Adipocyte (in vitro differentiated cells): Measurements from ENCODE around the gene MCTP1.
A peak's percentile ranks its signal among the peaks of the same experiment; 100 is the strongest.

Source experiments
- DNase-seq: peaks from one replicate; pipeline ENCODE4 v3.0.0-alpha.2; 2015; ENCODE audit warnings: low read depth
- H3K27me3 ChIP-seq: replicated peaks from 2 replicates; pipeline ENCODE4 v1.7.0; 2013; ENCODE audit warnings: mild to moderate bottlenecking, low read length, moderate library complexity; ENCODE audit not compliant: control insufficient read depth, insufficient read depth
- H3K36me3 ChIP-seq: 2 replicates; pipeline ENCODE4 v1.7.0; 2013; ENCODE audit warnings: low read length, mild to moderate bottlenecking, moderate library complexity; ENCODE audit not compliant: control insufficient read depth, insufficient read depth, severe bottlenecking
- H3K4me1 ChIP-seq: 2 replicates; pipeline ENCODE4 v1.7.0; 2013; ENCODE audit warnings: mild to moderate bottlenecking, low read length, moderate library complexity; ENCODE audit not compliant: control insufficient read depth, insufficient read depth
- H3K4me3 ChIP-seq: 2 replicates; pipeline ENCODE4 v1.7.0; 2013; ENCODE audit warnings: mild to moderate bottlenecking, low read length, moderate library complexity
- H3K9ac ChIP-seq: 2 replicates; pipeline ENCODE4 v1.7.0; 2013; ENCODE audit warnings: mild to moderate bottlenecking, low read length, moderate library complexity
- H3K9me3 ChIP-seq: 2 replicates; pipeline ENCODE4 v1.7.0; 2013; ENCODE audit warnings: mild to moderate bottlenecking, low read length, moderate library complexity; ENCODE audit not compliant: control insufficient read depth

The MCTP1 gene

GRCh38 chr5:95283022-95283615, 1.8 kb downstream of the MCTP1 start:
- H3K9ac ChIP-seq = no peak overlapping the region
- no peak for DNase-seq
- peaks cover 10% of the 10 kb centered on the region for H3K4me1 ChIP-seq
- H3K36me3 ChIP-seq = no peaks in the 10 kb centered on the region
- H3K9me3 ChIP-seq = no peaks in the 10 kb centered on the region
- no peak overlapping the region for H3K4me3 ChIP-seq
- peaks cover 63% of the 10 kb centered on the region for H3K27me3 ChIP-seq

- Histone ChIP-seq H3K4me3 (no peak overlapping the region), H3K9ac (no peak overlapping the region), H3K27me3 (peaks cover 66% of the 10 kb centered on the region), H3K4me1 (peaks cover 10% of the 10 kb centered on the region), H3K9me3 (no peaks in the 10 kb centered on the region), H3K36me3 (no peaks in the 10 kb centered on the region)
- peak; percentile 9 for DNase-seq
Measured at GRCh38 chr5:95281226-95281625, 3.7 kb downstream of the MCTP1 start.

GRCh38 chr5:95280401-95281095, 4.3 kb downstream of the MCTP1 start:
- Histone ChIP-seq H3K9me3 (no peaks in the 10 kb centered on the region), H3K4me3 (no peak overlapping the region), H3K27me3 (peaks cover 59% of the 10 kb centered on the region), H3K9ac (no peak overlapping the region), H3K36me3 (no peaks in the 10 kb centered on the region), H3K4me1 (peaks cover 9% of the 10 kb centered on the region)
- DNase-seq = no peak

- no peaks in the 10 kb centered on the region for H3K4me1 ChIP-seq
- no peak overlapping the region for H3K4me3 ChIP-seq
- H3K36me3 ChIP-seq = no peaks in the 10 kb centered on the region
- H3K9ac ChIP-seq = no peak overlapping the region
- no peak for DNase-seq
- no peaks in the 10 kb centered on the region for H3K9me3 ChIP-seq
- H3K27me3 ChIP-seq = peaks cover 35% of the 10 kb centered on the region
Measured at GRCh38 chr5:95274011-95274410, 10.9 kb downstream of the MCTP1 start.

GRCh38 chr5:95272316-95272929, 12.5 kb downstream of the MCTP1 start:
- H3K4me3 ChIP-seq = no peak overlapping the region
- H3K9me3 ChIP-seq = no peaks in the 10 kb centered on the region
- H3K4me1 ChIP-seq = no peaks in the 10 kb centered on the region
- H3K36me3 ChIP-seq = no peaks in the 10 kb centered on the region
- no peak for DNase-seq
- no peak overlapping the region for H3K9ac ChIP-seq
- H3K27me3 ChIP-seq = peaks cover 37% of the 10 kb centered on the region

GRCh38 chr5:95262933-95263660, 21.8 kb downstream of the MCTP1 start:
- H3K27me3 ChIP-seq = peaks cover 30% of the 10 kb centered on the region
- no peaks in the 10 kb centered on the region for H3K36me3 ChIP-seq
- no peak overlapping the region for H3K9ac ChIP-seq
- H3K4me3 ChIP-seq = no peak overlapping the region
- no peaks in the 10 kb centered on the region for H3K9me3 ChIP-seq
- DNase-seq = no peak
- no peaks in the 10 kb centered on the region for H3K4me1 ChIP-seq

- no peaks in the 10 kb centered on the region for H3K9me3 ChIP-seq
- H3K9ac ChIP-seq = no peak overlapping the region
- H3K36me3 ChIP-seq = no peaks in the 10 kb centered on the region
- peak; percentile 69 for DNase-seq
- no peak overlapping the region for H3K4me3 ChIP-seq
- no peaks in the 10 kb centered on the region for H3K4me1 ChIP-seq
- peaks cover 26% of the 10 kb centered on the region for H3K27me3 ChIP-seq
Measured at GRCh38 chr5:95261437-95262175, 23.3 kb downstream of the MCTP1 start.

GRCh38 chr5:95256991-95257390, 27.9 kb downstream of the MCTP1 start:
- H3K36me3 ChIP-seq = no peaks in the 10 kb centered on the region
- no peak overlapping the region for H3K4me3 ChIP-seq
- DNase-seq = no peak
- no peaks in the 10 kb centered on the region for H3K4me1 ChIP-seq
- H3K9me3 ChIP-seq = no peaks in the 10 kb centered on the region
- H3K9ac ChIP-seq = no peak overlapping the region
- peaks cover 18% of the 10 kb centered on the region for H3K27me3 ChIP-seq

- H3K4me3 ChIP-seq = no peak overlapping the region
- no peak for DNase-seq
- no peaks in the 10 kb centered on the region for H3K4me1 ChIP-seq
- no peaks in the 10 kb centered on the region for H3K9me3 ChIP-seq
- H3K36me3 ChIP-seq = no peaks in the 10 kb centered on the region
- H3K27me3 ChIP-seq = peaks cover 16% of the 10 kb centered on the region
- no peak overlapping the region for H3K9ac ChIP-seq
Measured at GRCh38 chr5:95256446-95256845, 28.4 kb downstream of the MCTP1 start.

GRCh38 chr5:95252801-95253200, 32.1 kb downstream of the MCTP1 start:
- H3K27me3 ChIP-seq = peaks cover 11% of the 10 kb centered on the region
- H3K9ac ChIP-seq = no peak overlapping the region
- no peaks in the 10 kb centered on the region for H3K4me1 ChIP-seq
- H3K36me3 ChIP-seq = no peaks in the 10 kb centered on the region
- no peak for DNase-seq
- no peaks in the 10 kb centered on the region for H3K9me3 ChIP-seq
- no peak overlapping the region for H3K4me3 ChIP-seq

- Histone ChIP-seq H3K9ac (no peak overlapping the region), H3K4me1 (no peaks in the 10 kb centered on the region), H3K4me3 (no peak overlapping the region), H3K27me3 (peaks cover 8% of the 10 kb centered on the region), H3K36me3 (no peaks in the 10 kb centered on the region), H3K9me3 (no peaks in the 10 kb centered on the region)
- DNase-seq = no peak
Measured at GRCh38 chr5:95251185-95251584, 33.7 kb downstream of the MCTP1 start.
